ENCODE measurements around the gene RIOK2.

GRCh38 chr5:97115932-97116331 is 67.1 kb downstream of the RIOK2 start:
- TF ChIP-seq CTCF (IDR thresholded peaks at IDR 0.05; ENCODE audit: low read length) (no peak), EZH2 (IDR thresholded peaks at IDR 0.05; ENCODE audit: borderline replicate concordance, low read length) (no peak)

All from OCI-LY1 (cell line).